22Rv1 (cell line): ENCODE results near the gene CSF3R.

Experiments used
- H3K27ac ChIP-seq: fragments of 450-650 bp; 2 replicates; pipeline ENCODE4 v1.5.1; 2017
- CTCF ChIP-seq: fragments of 450-650 bp; IDR thresholded peaks from 2 replicates; pipeline ENCODE4 v1.5.1; 2017; ENCODE audit warnings: mild to moderate bottlenecking
- ZFX ChIP-seq: fragments of 450-650 bp; IDR thresholded peaks from 2 replicates; pipeline ENCODE4 v1.6.1; 2017; ENCODE audit warnings: antibody characterized with exemption, borderline replicate concordance

The CSF3R gene

GRCh38 chr1:36469163-36469562 lies 13.6 kb downstream of the CSF3R start:
- no peak for TF ChIP-seq ZFX
- no peak for TF ChIP-seq CTCF
- no peak overlapping the region for H3K27ac ChIP-seq

GRCh38 chr1:36467700-36468455 lies 14.8 kb downstream of the CSF3R start:
- no peak for TF ChIP-seq ZFX
- TF ChIP-seq CTCF: no peak
- no peak overlapping the region for H3K27ac ChIP-seq

- H3K27ac ChIP-seq: no peak overlapping the region
- TF ChIP-seq ZFX: no peak
- no peak for TF ChIP-seq CTCF
These were observed 15.7 kb downstream of the CSF3R start for GRCh38 chr1:36467027-36467410.

GRCh38 chr1:36466370-36467026 lies 16.2 kb downstream of the CSF3R start:
- no peak for TF ChIP-seq ZFX
- TF ChIP-seq CTCF: no peak
- H3K27ac ChIP-seq: no peak overlapping the region

GRCh38 chr1:36465731-36466369 lies 16.9 kb downstream of the CSF3R start:
- no peak overlapping the region for H3K27ac ChIP-seq
- TF ChIP-seq CTCF (no peak), ZFX (no peak)

- TF ChIP-seq CTCF (no peak), ZFX (no peak)
- H3K27ac ChIP-seq: peak overlapping the region; percentile 73
These were observed 17.9 kb downstream of the CSF3R start for GRCh38 chr1:36464605-36465393.
